GM23338 (cell line): ENCODE measurements around the gene BTBD18. TPM values are rescaled to one million over a fixed set of nuclear protein-coding genes. Genes with fewer than 3 reads are reported as not detected.

Experiments used
- ATAC-seq: fragments of 200-7000 bp; cut with Tn5 transposase; 3 replicates; pipeline ENCODE4 v1.9.1; 2020
- DNase-seq: peaks from one replicate; pipeline ENCODE4 v3.0.0-alpha.2; 2015; ENCODE audit warnings: low spot score
- H2AFZ ChIP-seq: fragments of 200-600 bp; sonication (generic); 2 replicates; pipeline ENCODE4 v1.8.0; 2016; ENCODE audit warnings: antibody characterized with exemption, mild to moderate bottlenecking, moderate library complexity
- H3F3A ChIP-seq: fragments of 200-600 bp; sonication (generic); replicated peaks from 2 replicates; pipeline ENCODE4 v1.8.0; 2017; ENCODE audit warnings: antibody characterized with exemption, mixed run types, low read depth
- H3K27ac ChIP-seq: fragments of 200-600 bp; sonication (generic); 2 replicates; pipeline ENCODE4 v1.6.1; 2016; ENCODE audit warnings: low read depth
- H3K27me3 ChIP-seq: fragments of 200-600 bp; sonication (generic); 2 replicates; pipeline ENCODE4 v1.8.0; 2016; ENCODE audit warnings: mild to moderate bottlenecking, mixed run types, moderate library complexity; ENCODE audit not compliant: insufficient read depth
- H3K36me3 ChIP-seq: fragments of 200-600 bp; sonication (generic); 2 replicates; pipeline ENCODE4 v1.8.0; 2016; ENCODE audit warnings: mild to moderate bottlenecking; ENCODE audit not compliant: insufficient read depth
- H3K4me1 ChIP-seq: fragments of 200-600 bp; sonication (generic); 2 replicates; pipeline ENCODE4 v1.8.0; 2016; ENCODE audit warnings: mild to moderate bottlenecking, moderate library complexity; ENCODE audit not compliant: insufficient read depth
- H3K4me2 ChIP-seq: fragments of 200-600 bp; sonication (generic); 2 replicates; pipeline ENCODE4 v1.7.1; 2017; ENCODE audit warnings: mixed run types
- H3K4me3 ChIP-seq: fragments of 200-600 bp; sonication (generic); 2 replicates; pipeline ENCODE4 v1.6.1; 2016; ENCODE audit warnings: mixed run types
- H3K79me2 ChIP-seq: fragments of 200-600 bp; sonication (generic); replicated peaks from 2 replicates; pipeline ENCODE4 v1.8.0; 2017; ENCODE audit warnings: mild to moderate bottlenecking; ENCODE audit not compliant: insufficient read depth
- H3K9me2 ChIP-seq: fragments of 200-600 bp; sonication (generic); 2 replicates; pipeline ENCODE4 v1.8.0; 2017; ENCODE audit not compliant: insufficient read depth
- H4K20me1 ChIP-seq: fragments of 200-600 bp; sonication (generic); replicated peaks from 2 replicates; pipeline ENCODE4 v1.8.0; 2017; ENCODE audit warnings: mild to moderate bottlenecking; ENCODE audit not compliant: insufficient read depth
- H3K27ac Mint-ChIP-seq: 2 replicates; pipeline ENCODE4 v1.8.0; 2020; ENCODE audit warnings: inconsistent platforms, mild to moderate bottlenecking, moderate library complexity, mixed read lengths
- H3K27me3 Mint-ChIP-seq: 3 replicates; pipeline ENCODE4 v1.8.0; 2022; ENCODE audit warnings: low read depth, mild to moderate bottlenecking, moderate library complexity, mixed read lengths, inconsistent platforms; ENCODE audit not compliant: insufficient read depth, poor library complexity
- H3K36me3 Mint-ChIP-seq: 3 replicates; pipeline ENCODE4 v1.8.0; 2021; ENCODE audit warnings: low read depth, mild to moderate bottlenecking, inconsistent platforms, moderate library complexity, mixed read lengths
- H3K4me1 Mint-ChIP-seq: 3 replicates; pipeline ENCODE4 v1.8.0; 2020; ENCODE audit warnings: mild to moderate bottlenecking, inconsistent platforms, mixed read lengths
- H3K4me3 Mint-ChIP-seq: 3 replicates; pipeline ENCODE4 v1.8.0; 2021; ENCODE audit warnings: moderate library complexity, mild to moderate bottlenecking, inconsistent platforms, mixed read lengths
- H3K9me3 Mint-ChIP-seq: 3 replicates; pipeline ENCODE4 v1.8.0; 2020; ENCODE audit warnings: moderate library complexity, mild to moderate bottlenecking, inconsistent platforms, mixed read lengths
- CREB1 ChIP-seq: fragments of 250-450 bp; sonication (Bioruptor Pico); IDR thresholded peaks from 2 replicates; pipeline ENCODE4 v1.5.0; 2020; ENCODE audit warnings: low read depth, mild to moderate bottlenecking, moderate library complexity
- EZH2 ChIP-seq: fragments of 200-600 bp; sonication (generic); IDR thresholded peaks from one replicate; pipeline ENCODE4 v1.8.0; 2017; ENCODE audit warnings: antibody characterized with exemption, mild to moderate bottlenecking, low read depth; ENCODE audit not compliant: unreplicated experiment
- JUNB ChIP-seq: IDR thresholded peaks from one replicate; pipeline ENCODE4 v1.6.1; 2016; ENCODE audit warnings: antibody characterized with exemption; ENCODE audit not compliant: unreplicated experiment
- NANOG ChIP-seq: IDR thresholded peaks from 2 replicates; pipeline ENCODE4 v1.6.1; 2016; ENCODE audit warnings: antibody characterized with exemption, borderline replicate concordance
- POLR2AphosphoS5 ChIP-seq: IDR thresholded peaks from 2 replicates; pipeline ENCODE4 v1.6.1; 2016; ENCODE audit warnings: antibody characterized with exemption, low read depth
- STAT1 ChIP-seq: IDR thresholded peaks from one replicate; pipeline ENCODE4 v1.6.1; 2016; ENCODE audit warnings: antibody characterized with exemption; ENCODE audit not compliant: unreplicated experiment
- ZNF114 ChIP-seq: fragments of 250-450 bp; sonication (Bioruptor Pico); IDR thresholded peaks from 2 replicates; pipeline ENCODE4 v1.5.0; 2020; ENCODE audit warnings: mild to moderate bottlenecking, moderate library complexity
- ZNF331 ChIP-seq: fragments of 250-450 bp; sonication (Bioruptor Pico); IDR thresholded peaks from 2 replicates; pipeline ENCODE4 v1.5.0; 2020; ENCODE audit warnings: low read depth, mild to moderate bottlenecking, moderate library complexity
- polyA plus RNA-seq: library from polyadenylated mRNA; unstranded; fragments of >200 nt; fragmentation: Nextera tagmentation; extraction: Ambion mirVana; gene quantifications from 2 replicates; pipeline ENCODE4 v1.2.1, GENCODE V29; 2016
- total RNA-seq: library from RNA; depleted of rRNA; stranded (reverse); fragments of >200 nt; shearing (Covaris generic); gene quantifications from 2 replicates; pipeline ENCODE4 v1.2.3, GENCODE V29; 2014
- TF ChIP-seq, protein P1 (sequence below), 2 experiments: fragments of 200-600 bp in 1 of 2; sonication (generic) in 1 of 2; conservative IDR thresholded peaks; 2 replicates each; pipeline versions ENCODE4 v1.5.1 to v1.6.1; 2016 to 2017; ENCODE audit warnings: antibody characterized with exemption in 2 of 2, low read depth in 2 of 2, mild to moderate bottlenecking in 2 of 2, moderate library complexity in 1 of 2
- TF ChIP-seq, protein P2 (sequence below): IDR thresholded peaks from 2 replicates; pipeline ENCODE4 v1.6.1; 2016; ENCODE audit warnings: antibody characterized with exemption

Gene BTBD18
- total and polyA plus RNA-seq, 2 experiments from 2014 or later = 0.29 TPM; not detected in 1

DNA sequence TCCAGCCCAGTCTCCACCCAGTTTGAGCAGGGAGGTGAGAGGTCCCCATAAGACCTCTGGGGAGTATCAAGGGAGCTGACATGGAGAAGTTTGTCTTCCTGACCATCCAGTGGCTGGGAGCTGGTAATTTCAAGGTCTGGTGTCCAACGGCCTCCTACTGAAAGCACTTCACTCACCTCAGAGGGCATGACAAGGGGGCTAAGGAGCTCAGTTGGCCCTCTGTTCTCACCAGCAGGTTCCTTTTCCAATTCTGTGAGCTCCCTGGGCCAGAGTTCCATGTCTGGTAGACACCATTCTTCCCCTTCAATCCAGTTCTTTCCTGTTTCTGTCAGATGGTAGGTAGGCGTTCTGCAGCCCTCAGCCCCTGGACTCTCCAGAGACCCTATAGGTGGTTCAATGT, 7.3 kb downstream of the BTBD18 start:
- Mint-ChIP-seq H3K4me3 (no peak overlapping the region), H3K27ac (no peak overlapping the region), H3K4me1 (peaks cover 18% of the 10 kb centered on the region), H3K36me3 (peaks cover 48% of the 10 kb centered on the region), H3K9me3 (no peaks in the 10 kb centered on the region), H3K27me3 (peaks cover 18% of the 10 kb centered on the region)
- Histone ChIP-seq H2AFZ (no peak overlapping the region), H3K4me3 (no peak overlapping the region), H3K79me2 (peaks cover 21% of the 10 kb centered on the region), H3K4me1 (peaks cover 9% of the 10 kb centered on the region), H3K4me2 (no peak overlapping the region), H3K36me3 (peaks cover 14% of the 10 kb centered on the region), H3K27ac (peak overlapping the region; percentile 19; the same call in 1 of the 2 replicates), H3F3A (peaks cover 28% of the 10 kb centered on the region), H4K20me1 (no peaks in the 10 kb centered on the region), H3K27me3 (no peaks in the 10 kb centered on the region), H3K9me2 (no peaks in the 10 kb centered on the region)
- TF ChIP-seq POLR2AphosphoS5 (no peak), CREB1 (CRISPR knock-in tag) (no peak), ZNF114 (no peak), JUNB (no peak), STAT1 (no peak), EZH2 (no peak), NANOG (no peak)
- TF ChIP-seq, protein P1, sequence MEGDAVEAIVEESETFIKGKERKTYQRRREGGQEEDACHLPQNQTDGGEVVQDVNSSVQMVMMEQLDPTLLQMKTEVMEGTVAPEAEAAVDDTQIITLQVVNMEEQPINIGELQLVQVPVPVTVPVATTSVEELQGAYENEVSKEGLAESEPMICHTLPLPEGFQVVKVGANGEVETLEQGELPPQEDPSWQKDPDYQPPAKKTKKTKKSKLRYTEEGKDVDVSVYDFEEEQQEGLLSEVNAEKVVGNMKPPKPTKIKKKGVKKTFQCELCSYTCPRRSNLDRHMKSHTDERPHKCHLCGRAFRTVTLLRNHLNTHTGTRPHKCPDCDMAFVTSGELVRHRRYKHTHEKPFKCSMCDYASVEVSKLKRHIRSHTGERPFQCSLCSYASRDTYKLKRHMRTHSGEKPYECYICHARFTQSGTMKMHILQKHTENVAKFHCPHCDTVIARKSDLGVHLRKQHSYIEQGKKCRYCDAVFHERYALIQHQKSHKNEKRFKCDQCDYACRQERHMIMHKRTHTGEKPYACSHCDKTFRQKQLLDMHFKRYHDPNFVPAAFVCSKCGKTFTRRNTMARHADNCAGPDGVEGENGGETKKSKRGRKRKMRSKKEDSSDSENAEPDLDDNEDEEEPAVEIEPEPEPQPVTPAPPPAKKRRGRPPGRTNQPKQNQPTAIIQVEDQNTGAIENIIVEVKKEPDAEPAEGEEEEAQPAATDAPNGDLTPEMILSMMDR (conservative IDR thresholded peaks at IDR 0.05; ENCODE audit: low read depth in 2 of 2) = no peak
- TF ChIP-seq, protein P2, sequence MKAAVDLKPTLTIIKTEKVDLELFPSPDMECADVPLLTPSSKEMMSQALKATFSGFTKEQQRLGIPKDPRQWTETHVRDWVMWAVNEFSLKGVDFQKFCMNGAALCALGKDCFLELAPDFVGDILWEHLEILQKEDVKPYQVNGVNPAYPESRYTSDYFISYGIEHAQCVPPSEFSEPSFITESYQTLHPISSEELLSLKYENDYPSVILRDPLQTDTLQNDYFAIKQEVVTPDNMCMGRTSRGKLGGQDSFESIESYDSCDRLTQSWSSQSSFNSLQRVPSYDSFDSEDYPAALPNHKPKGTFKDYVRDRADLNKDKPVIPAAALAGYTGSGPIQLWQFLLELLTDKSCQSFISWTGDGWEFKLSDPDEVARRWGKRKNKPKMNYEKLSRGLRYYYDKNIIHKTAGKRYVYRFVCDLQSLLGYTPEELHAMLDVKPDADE = no peak
- no peak for DNase-seq
- ATAC-seq = no peak

DNA sequence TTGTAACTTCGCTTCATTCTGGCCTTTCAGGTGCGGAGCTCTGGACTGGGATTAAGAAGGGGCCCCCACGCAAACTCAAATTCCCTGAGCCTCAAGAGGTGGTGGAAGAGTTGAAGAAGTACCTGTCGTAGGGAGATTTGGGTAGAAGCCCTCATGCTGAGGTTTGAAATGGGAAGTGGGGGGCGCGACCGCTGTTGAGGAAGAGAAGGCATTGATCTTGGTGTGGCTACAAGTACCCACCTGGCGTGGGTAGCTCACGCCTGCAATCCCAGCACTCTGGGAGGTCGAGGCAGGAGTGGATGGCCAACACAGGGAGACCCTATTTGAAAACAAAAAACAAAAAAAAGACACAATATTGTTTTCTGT, 9.5 kb downstream of the BTBD18 start:
- Mint-ChIP-seq H3K4me3 (peak overlapping the region; percentile 95), H3K4me1 (peaks cover 15% of the 10 kb centered on the region), H3K27ac (peak overlapping the region; percentile 97), H3K27me3 (peaks cover 19% of the 10 kb centered on the region), H3K9me3 (no peaks in the 10 kb centered on the region), H3K36me3 (peaks cover 67% of the 10 kb centered on the region)
- Histone ChIP-seq H3K4me2 (peak overlapping the region; percentile 98), H3K27me3 (no peaks in the 10 kb centered on the region), H3F3A (peaks cover 37% of the 10 kb centered on the region), H4K20me1 (no peaks in the 10 kb centered on the region; the same call in 1 of the 2 replicates), H3K4me1 (peaks cover 9% of the 10 kb centered on the region), H3K36me3 (peaks cover 27% of the 10 kb centered on the region), H2AFZ (peak overlapping the region; percentile 28; the same call in 1 of the 2 replicates), H3K27ac (peak overlapping the region; percentile 96), H3K4me3 (peak overlapping the region; percentile 99), H3K9me2 (no peaks in the 10 kb centered on the region), H3K79me2 (peaks cover 21% of the 10 kb centered on the region)
- ATAC-seq = no peak
- TF ChIP-seq, protein P1 (conservative IDR thresholded peaks at IDR 0.05; ENCODE audit: low read depth in 2 of 2) = no peak
- TF ChIP-seq ZNF331 (CRISPR knock-in tag) = no peak
- no peak for DNase-seq
